A549 (cell line): ENCODE results near the gene REELD1.

Source experiments
- CEBPB ChIP-seq, 2 experiments: fragments of >200 bp in 1 of 2; sonication (Bioruptor Twin) in 1 of 2; formaldehyde crosslinking in 1 of 2; IDR thresholded peaks; 2 replicates each; pipeline ENCODE4 v1.6.1; 2012 to 2016
- CTCF ChIP-seq: fragments of >200 bp; sonication (Bioruptor Twin); formaldehyde crosslinking; IDR thresholded peaks from 3 replicates; pipeline ENCODE4 v1.5.1; 2016
- JUN ChIP-seq, 2 experiments: fragments of >200 bp; sonication (Bioruptor Twin); formaldehyde crosslinking; IDR thresholded peaks; 2 replicates in 1 of 2; 3 replicates in 1 of 2; pipeline ENCODE4 v1.6.1; 2016 to 2017
- KDM1A ChIP-seq: fragments of 200-600 bp; sonication (generic); IDR thresholded peaks from 2 replicates; pipeline ENCODE4 v1.6.1; 2016; ENCODE audit warnings: low read depth, mild to moderate bottlenecking
- MAFK ChIP-seq: fragments of 450-650 bp; IDR thresholded peaks from 2 replicates; pipeline ENCODE4 v1.6.1; 2014; ENCODE audit not compliant: partially characterized antibody
- MYC ChIP-seq: IDR thresholded peaks from 2 replicates; pipeline ENCODE4 v1.6.1; 2012; ENCODE audit warnings: mild to moderate bottlenecking, inconsistent platforms, low read length, improper control_type of control experiment, borderline replicate concordance
- POLR2A ChIP-seq: IDR thresholded peaks from 2 replicates; pipeline ENCODE4 v1.6.1; 2012; ENCODE audit warnings: mild to moderate bottlenecking, low read length
- POLR2AphosphoS2 ChIP-seq: conservative IDR thresholded peaks from 2 replicates; pipeline ENCODE4 v1.6.1; 2012; ENCODE audit warnings: low read length, improper control_type of control experiment, inconsistent platforms
- RCOR1 ChIP-seq: fragments of 150-350 bp; IDR thresholded peaks from 2 replicates; pipeline ENCODE4 v1.6.1; 2014; ENCODE audit warnings: antibody characterized with exemption, low read length, low read depth

- TF ChIP-seq POLR2A: no peak
- TF ChIP-seq MAFK: no peak
- no peak for TF ChIP-seq POLR2AphosphoS2
- TF ChIP-seq CTCF: no peak
- TF ChIP-seq JUN (IDR thresholded peaks at IDR 0.05): no peak
- TF ChIP-seq RCOR1: no peak
- TF ChIP-seq KDM1A: no peak
- no peak for TF ChIP-seq MYC
- no peak for TF ChIP-seq CEBPB (IDR thresholded peaks at IDR 0.05)
These were observed 31.9 kb upstream of the REELD1 start for GRCh38 chr4:146182443-146182842.
